Stimulated activated CD4-positive, alpha-beta T cell treated with anti-CD3 and anti-CD28 coated beads, Interleukin-2, amount 100 ng/mL, for 4 hours (primary cell): ENCODE results near the gene TNIK.

Experiments
- DNase-seq: peaks from one replicate; pipeline ENCODE4 v3.0.0-alpha.2; 2020; ENCODE audit warnings: low read depth

Gene TNIK

GRCh38 chr3:171279972-171280371, 180.2 kb downstream of the TNIK start:
- DNase-seq, result no peak

GRCh38 chr3:171278299-171278590, 182.0 kb downstream of the TNIK start:
- no peak for DNase-seq

- DNase-seq, result no peak
Measured at GRCh38 chr3:171277456-171278298, 182.5 kb downstream of the TNIK start.

GRCh38 chr3:171276923-171277322, 183.3 kb downstream of the TNIK start:
- DNase-seq, result no peak

- DNase-seq, result no peak
Measured at GRCh38 chr3:171274222-171274621, 186.0 kb downstream of the TNIK start.

- no peak for DNase-seq
Measured at GRCh38 chr3:171270541-171270940, 189.7 kb downstream of the TNIK start.

- no peak for DNase-seq
Measured at GRCh38 chr3:171269542-171269941, 190.7 kb downstream of the TNIK start.

GRCh38 chr3:171268677-171269076, 191.5 kb downstream of the TNIK start:
- DNase-seq, result no peak

- DNase-seq, result peak; percentile 17
Measured at GRCh38 chr3:171267104-171267503, 193.1 kb downstream of the TNIK start.

- DNase-seq, result no peak
Measured at GRCh38 chr3:171266740-171267073, 193.5 kb downstream of the TNIK start.

- DNase-seq, result no peak
Measured at GRCh38 chr3:171266034-171266739, 194.0 kb downstream of the TNIK start.

- no peak for DNase-seq
Measured at GRCh38 chr3:171264758-171265157, 195.4 kb downstream of the TNIK start.

GRCh38 chr3:171262431-171262830, 197.8 kb downstream of the TNIK start:
- no peak for DNase-seq

- DNase-seq, result no peak
Measured at GRCh38 chr3:171261487-171261886, 198.7 kb downstream of the TNIK start.

GRCh38 chr3:171260899-171261298, 199.3 kb downstream of the TNIK start:
- DNase-seq, result no peak

GRCh38 chr3:171260466-171260865, 199.7 kb downstream of the TNIK start:
- DNase-seq, result no peak

GRCh38 chr3:171258316-171258715, 201.9 kb downstream of the TNIK start:
- DNase-seq, result no peak

GRCh38 chr3:171257251-171258203, 202.7 kb downstream of the TNIK start:
- DNase-seq, result no peak

GRCh38 chr3:171256445-171257250, 203.6 kb downstream of the TNIK start:
- DNase-seq, result no peak

- no peak for DNase-seq
Measured at GRCh38 chr3:171255236-171255806, 204.9 kb downstream of the TNIK start.

- DNase-seq, result no peak
Measured at GRCh38 chr3:171254315-171254714, 205.9 kb downstream of the TNIK start.
